Measurements from ENCODE around the gene PHACTR1.

GRCh38 chr6:12968290-12968689 is 251.7 kb downstream of the PHACTR1 start:
- TF ChIP-seq CTCF (IDR thresholded peaks at IDR 0.05) (no peak), POLR2AphosphoS5 (IDR thresholded peaks at IDR 0.05; ENCODE audit: low read depth, low read length) (no peak), TCF7L2 (IDR thresholded peaks at IDR 0.05; ENCODE audit: low read depth, low read length) (no peak)
- TF ChIP-seq, protein P1, sequence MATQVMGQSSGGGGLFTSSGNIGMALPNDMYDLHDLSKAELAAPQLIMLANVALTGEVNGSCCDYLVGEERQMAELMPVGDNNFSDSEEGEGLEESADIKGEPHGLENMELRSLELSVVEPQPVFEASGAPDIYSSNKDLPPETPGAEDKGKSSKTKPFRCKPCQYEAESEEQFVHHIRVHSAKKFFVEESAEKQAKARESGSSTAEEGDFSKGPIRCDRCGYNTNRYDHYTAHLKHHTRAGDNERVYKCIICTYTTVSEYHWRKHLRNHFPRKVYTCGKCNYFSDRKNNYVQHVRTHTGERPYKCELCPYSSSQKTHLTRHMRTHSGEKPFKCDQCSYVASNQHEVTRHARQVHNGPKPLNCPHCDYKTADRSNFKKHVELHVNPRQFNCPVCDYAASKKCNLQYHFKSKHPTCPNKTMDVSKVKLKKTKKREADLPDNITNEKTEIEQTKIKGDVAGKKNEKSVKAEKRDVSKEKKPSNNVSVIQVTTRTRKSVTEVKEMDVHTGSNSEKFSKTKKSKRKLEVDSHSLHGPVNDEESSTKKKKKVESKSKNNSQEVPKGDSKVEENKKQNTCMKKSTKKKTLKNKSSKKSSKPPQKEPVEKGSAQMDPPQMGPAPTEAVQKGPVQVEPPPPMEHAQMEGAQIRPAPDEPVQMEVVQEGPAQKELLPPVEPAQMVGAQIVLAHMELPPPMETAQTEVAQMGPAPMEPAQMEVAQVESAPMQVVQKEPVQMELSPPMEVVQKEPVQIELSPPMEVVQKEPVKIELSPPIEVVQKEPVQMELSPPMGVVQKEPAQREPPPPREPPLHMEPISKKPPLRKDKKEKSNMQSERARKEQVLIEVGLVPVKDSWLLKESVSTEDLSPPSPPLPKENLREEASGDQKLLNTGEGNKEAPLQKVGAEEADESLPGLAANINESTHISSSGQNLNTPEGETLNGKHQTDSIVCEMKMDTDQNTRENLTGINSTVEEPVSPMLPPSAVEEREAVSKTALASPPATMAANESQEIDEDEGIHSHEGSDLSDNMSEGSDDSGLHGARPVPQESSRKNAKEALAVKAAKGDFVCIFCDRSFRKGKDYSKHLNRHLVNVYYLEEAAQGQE (IDR thresholded peaks at IDR 0.05; ENCODE audit: insufficient read depth in 1 of 2, low read depth in 2 of 2, low read length in 1 of 2) = no peak
